K562 (cell line): ENCODE measurements around the gene NECTIN1. TPM values are rescaled to one million over a fixed set of nuclear protein-coding genes. Genes with fewer than 3 reads are reported as not detected.

Experiments
- ATAC-seq: fragments of 200-7000 bp; cut with Tn5 transposase; 3 replicates; pipeline ENCODE4 v1.9.1; 2020; ENCODE audit warnings: moderate library complexity
- BruUV-seq: library from RNA; stranded (reverse); fragments of 400-500 nt; replicated peaks from 2 replicates; lab custom pipeline; 2021; lab: Mats Ljungman, UMichigan
- CTCF ChIA-PET: fragments of 300-600 bp; formaldehyde crosslinking; extraction: SDS; loops from one replicate; lab custom pipeline; 2021; ENCODE audit warnings: low intra/inter-chr PET ratio; lab: Yijun Ruan, JAX
- POLR2A ChIA-PET: fragments of 300-600, 350-650 bp; sonication (Branson Sonifier 250); formaldehyde crosslinking; extraction: SDS; loops from one replicate; lab custom pipeline; 2021; ENCODE audit warnings: antibody characterized with exemption, inconsistent platforms; lab: Yijun Ruan, JAX
- DNase-seq, 4 experiments: peaks; one replicate each; pipeline versions ENCODE4 v3.0.0 to v3.0.0-alpha.2; 2011 to 2018; ENCODE audit warnings: low spot score in 3 of 4, mixed read lengths in 3 of 4; ENCODE audit errors: extremely low read depth in 1 of 4
- FAIRE-seq: peaks from 2 replicates; lab custom pipeline; 2011; peaks lifted over from hg19 to GRCh38; lab: Jason Lieb, UNC
- H2AFZ ChIP-seq: 2 replicates; pipeline ENCODE4 v1.6.0; 2011; ENCODE audit warnings: low read depth, low read length, control low read depth, inconsistent platforms
- H3K27ac ChIP-seq: fragments of 200-600 bp; 3 replicates; pipeline ENCODE4 v1.8.0; 2011; ENCODE audit warnings: low read depth, mild to moderate bottlenecking, control low read depth, inconsistent platforms, low read length, moderate library complexity, mixed read lengths; ENCODE audit errors: extremely low read depth
- H3K27me3 ChIP-seq, 2 experiments: fragments of 300-600 bp in 1 of 2; 2 replicates in 1 of 2; 3 replicates in 1 of 2; pipeline versions ENCODE4 v1.6.0 to v1.8.0; 2011; ENCODE audit warnings: inconsistent platforms in 2 of 2, low read length in 2 of 2, mild to moderate bottlenecking in 1 of 2, mixed read lengths in 1 of 2, moderate library complexity in 1 of 2; ENCODE audit not compliant: control insufficient read depth in 2 of 2, insufficient read depth in 2 of 2
- H3K36me3 ChIP-seq: fragments of 300-600 bp; 3 replicates; pipeline ENCODE4 v1.8.0; 2011; ENCODE audit warnings: mild to moderate bottlenecking, low read length, inconsistent platforms; ENCODE audit not compliant: control insufficient read depth, insufficient read depth
- H3K4me1 ChIP-seq, 2 experiments: fragments of 200-600 bp in 1 of 2; replicated peaks in 1 of 2; 2 replicates in 1 of 2; 3 replicates in 1 of 2; pipeline versions ENCODE4 v1.5.1 to v1.8.0; 2011; ENCODE audit warnings: inconsistent platforms in 2 of 2, low read length in 2 of 2, mild to moderate bottlenecking in 1 of 2, mixed read lengths in 1 of 2, moderate library complexity in 1 of 2; ENCODE audit not compliant: control insufficient read depth in 2 of 2, insufficient read depth in 2 of 2
- H3K4me2 ChIP-seq: 2 replicates; pipeline ENCODE4 v1.6.1; 2011; ENCODE audit warnings: low read length, control low read depth, inconsistent platforms, mixed read lengths; ENCODE audit not compliant: insufficient read depth
- H3K4me3 ChIP-seq: fragments of 200-600 bp; sonication (generic), shearing (Covaris generic); 2 replicates; pipeline ENCODE4 v1.5.1; 2016; ENCODE audit warnings: control low read depth, inconsistent platforms
- H3K79me2 ChIP-seq: fragments of 200-600 bp; 3 replicates; pipeline ENCODE4 v1.8.0; 2011; ENCODE audit warnings: low read length, inconsistent platforms; ENCODE audit not compliant: control insufficient read depth, insufficient read depth
- H3K9ac ChIP-seq, 2 experiments: 2 replicates each; pipeline versions ENCODE4 v1.6.0 to v1.6.1; 2011; ENCODE audit warnings: low read depth in 2 of 2, low read length in 2 of 2, control low read depth in 1 of 2, inconsistent platforms in 1 of 2, mild to moderate bottlenecking in 1 of 2, mixed read lengths in 1 of 2; ENCODE audit not compliant: insufficient read depth in 1 of 2
- H3K9me1 ChIP-seq: one replicate; pipeline ENCODE4 v1.6.0; 2011; ENCODE audit warnings: inconsistent platforms, mild to moderate bottlenecking, low read length, moderate library complexity; ENCODE audit not compliant: control insufficient read depth, insufficient read depth
- H3K9me3 ChIP-seq: replicated peaks from 2 replicates; pipeline ENCODE4 v1.5.1; 2011; ENCODE audit warnings: low read depth, low read length, inconsistent platforms; ENCODE audit not compliant: control insufficient read depth, insufficient read depth
- H4K20me1 ChIP-seq: replicated peaks from 2 replicates; pipeline ENCODE4 v1.6.1; 2011; ENCODE audit warnings: low read length, inconsistent platforms, mixed read lengths; ENCODE audit not compliant: control insufficient read depth, insufficient read depth
- CCAR2 ChIP-seq: fragments of 200-400 bp; formaldehyde crosslinking; IDR thresholded peaks from 2 replicates; pipeline ENCODE4 v1.6.1; 2017; ENCODE audit warnings: mild to moderate bottlenecking, low read depth, low read length
- CHD1 ChIP-seq: fragments of 200-600 bp; sonication (generic); IDR thresholded peaks from one replicate; pipeline ENCODE4 v1.6.1; 2012; ENCODE audit warnings: mild to moderate bottlenecking, moderate library complexity, low read length, inconsistent platforms
- ERF ChIP-seq: fragments of 450-650 bp; formaldehyde crosslinking; IDR thresholded peaks from 2 replicates; pipeline ENCODE4 v1.4.0; 2020; ENCODE audit warnings: mild to moderate bottlenecking, mixed read lengths
- FOXA1 ChIP-seq: fragments of 450-650 bp; IDR thresholded peaks from 2 replicates; pipeline ENCODE4 v1.6.1; 2016; ENCODE audit warnings: mild to moderate bottlenecking, borderline replicate concordance
- NBN ChIP-seq: fragments of 450-650 bp; IDR thresholded peaks from 2 replicates; pipeline ENCODE4 v1.6.1; 2016; ENCODE audit warnings: low read depth, mild to moderate bottlenecking
- PHB2 ChIP-seq: fragments of 450-650 bp; IDR thresholded peaks from 2 replicates; pipeline ENCODE4 v1.6.1; 2017; ENCODE audit warnings: low read depth
- STAT5A ChIP-seq: IDR thresholded peaks from 2 replicates; pipeline ENCODE4 v1.6.1; 2012; ENCODE audit warnings: low read length, inconsistent platforms, borderline replicate concordance
- TAF15 ChIP-seq: fragments of 200-400 bp; formaldehyde crosslinking; IDR thresholded peaks from 2 replicates; pipeline ENCODE4 v1.6.1; 2017; ENCODE audit warnings: mild to moderate bottlenecking, low read depth, low read length, moderate library complexity
- TBL1XR1 ChIP-seq, 2 experiments: IDR thresholded peaks; 2 replicates each; pipeline ENCODE4 v1.6.1; 2012; ENCODE audit warnings: improper control_type of control experiment in 2 of 2, low read length in 2 of 2, mild to moderate bottlenecking in 1 of 2
- ZNF197 ChIP-seq: fragments of 200-800 bp; sonication (Bioruptor generic); IDR thresholded peaks from 2 replicates; pipeline ENCODE4 v1.6.1; 2016; ENCODE audit warnings: low read depth, missing genetic modification characterization, missing compliant biosample characterization
- WGBS: fragments of 100-300 bp; shearing (Covaris generic); methylation state at CpG from one replicate; pipeline ENCODE4 v1.1.6; 2016; ENCODE audit warnings: low coverage, mixed read lengths; ENCODE audit not compliant: insufficient coverage; ENCODE audit errors: missing lambda C conversion rate; 5-methylcytosine and 5-hydroxymethylcytosine counted together
- in situ Hi-C: fragments of 300-500 bp; cut with MboI; formaldehyde crosslinking; loops from 4 replicates; pipeline ENCODE4 v1.15.0; 2018; ENCODE audit warnings: inconsistent platforms, mixed read lengths
- intact Hi-C: fragments of 100-400 bp; cut with micrococcal nuclease; formaldehyde crosslinking; loops from 2 replicates; pipeline ENCODE4 v1.14.2; 2022
- polyA plus RNA-seq, 8 experiments: library from polyadenylated mRNA; depleted of rRNA in 4 of 8; stranded (reverse) in 5 of 8; unstranded in 3 of 8; fragments of >200 nt; fragmentation: Nextera tagmentation in 2 of 8; fragmentation: Illumina TruSeq in 1 of 8; extraction: Ambion mirVana in 2 of 8; extraction: Trizol in 1 of 8; gene quantifications; 2 replicates each; pipeline versions ENCODE4 v1.2.1 to v1.2.3, GENCODE V29; 2011 to 2014; ENCODE audit warnings: inconsistent platforms in 1 of 8, missing spikeins in 1 of 8
- total RNA-seq, 7 experiments: library from RNA; depleted of rRNA in 6 of 7; stranded (reverse); fragments of >200 nt in 6 of 7; fragmentation: Illumina TruSeq in 2 of 7; extraction: Trizol in 2 of 7; gene quantifications; 2 replicates each; pipeline versions ENCODE4 v1.2.1 to v1.2.3, GENCODE V29; 2011 to 2021; ENCODE audit warnings: low replicate concordance in 1 of 7
- TF ChIP-seq, protein P1 (sequence below), 2 experiments: fragments of 450-650 bp in 1 of 2; sonication (generic) in 1 of 2; formaldehyde crosslinking; conservative IDR thresholded peaks; 2 replicates each; pipeline versions ENCODE4 v1.4.0 to v1.8.1; 2020 to 2022; ENCODE audit warnings: mild to moderate bottlenecking in 1 of 2, missing genetic modification reagents in 1 of 2
- TF ChIP-seq, protein P2 (sequence below): sonication (generic); IDR thresholded peaks from 2 replicates; pipeline ENCODE4 v1.6.1; 2016
- TF ChIP-seq, protein P3 (sequence below): fragments of 450-650 bp; formaldehyde crosslinking; conservative IDR thresholded peaks from 2 replicates; pipeline ENCODE4 v1.4.0; 2022; ENCODE audit warnings: mild to moderate bottlenecking, missing genetic modification characterization

Gene NECTIN1
- total and polyA plus RNA-seq, 9 of the 15 experiments (the other 6 are each of a cell fraction or from before 2014, with no cell fraction given) = 0.09 to 0.53 (median 0.23) TPM; not detected in 2

DNA sequence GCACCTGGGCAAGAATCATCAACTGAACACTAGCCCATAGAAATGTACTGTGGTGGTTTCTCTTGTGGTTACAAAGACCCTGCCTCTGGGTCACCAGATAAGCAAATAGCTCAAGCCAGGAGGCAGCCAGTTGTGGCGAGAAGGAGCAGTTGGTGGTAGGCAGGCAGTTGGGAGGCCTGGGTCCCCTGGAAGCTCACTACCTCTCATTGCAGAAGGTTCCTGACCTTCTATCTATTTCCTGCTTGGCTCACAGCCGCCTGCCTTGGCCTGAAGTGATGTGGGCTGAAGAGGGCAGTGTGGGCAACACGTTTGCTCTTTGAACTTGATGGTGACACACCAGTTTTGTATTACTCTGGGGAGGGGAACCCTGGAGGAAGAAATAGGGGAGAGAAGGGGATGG, 34.7 kb downstream of the NECTIN1 start:
- H3K36me3 ChIP-seq = no peaks in the 10 kb centered on the region
- FAIRE-seq (no peak), ATAC-seq (no peak), DNase-seq (no peak)
- H3K9me1 ChIP-seq = peaks cover 4% of the 10 kb centered on the region
- POLR2A ChIA-PET = no interaction called here
- no peaks in the 10 kb centered on the region; a peak in 1 of 5 replicates for H3K4me1 ChIP-seq
- CTCF ChIA-PET = no interaction called here
- TF ChIP-seq CHD1 (no peak), FOXA1 (no peak)
- no peaks in the 10 kb centered on the region for H3K79me2 ChIP-seq
- 0% methylated on average over 3 of the region's 3 CpGs for WGBS
- H3K27ac ChIP-seq = no peak overlapping the region
- no TSS peak for BruUV-seq
- no peak overlapping the region for H3K4me2 ChIP-seq
- no peak overlapping the region for H3K4me3 ChIP-seq
- no peak overlapping the region for H3K9ac ChIP-seq
- no peaks in the 10 kb centered on the region for H3K9me3 ChIP-seq
- no peak overlapping the region for H2AFZ ChIP-seq
- peaks cover 4% of the 10 kb centered on the region for H4K20me1 ChIP-seq
- intact Hi-C loops = no loop called here
- in situ Hi-C loops = no loop called here
- H3K27me3 ChIP-seq = peaks cover 3 to 74% of the 10 kb centered on the region in 2 experiments; a peak in 4 of 5 replicates

DNA sequence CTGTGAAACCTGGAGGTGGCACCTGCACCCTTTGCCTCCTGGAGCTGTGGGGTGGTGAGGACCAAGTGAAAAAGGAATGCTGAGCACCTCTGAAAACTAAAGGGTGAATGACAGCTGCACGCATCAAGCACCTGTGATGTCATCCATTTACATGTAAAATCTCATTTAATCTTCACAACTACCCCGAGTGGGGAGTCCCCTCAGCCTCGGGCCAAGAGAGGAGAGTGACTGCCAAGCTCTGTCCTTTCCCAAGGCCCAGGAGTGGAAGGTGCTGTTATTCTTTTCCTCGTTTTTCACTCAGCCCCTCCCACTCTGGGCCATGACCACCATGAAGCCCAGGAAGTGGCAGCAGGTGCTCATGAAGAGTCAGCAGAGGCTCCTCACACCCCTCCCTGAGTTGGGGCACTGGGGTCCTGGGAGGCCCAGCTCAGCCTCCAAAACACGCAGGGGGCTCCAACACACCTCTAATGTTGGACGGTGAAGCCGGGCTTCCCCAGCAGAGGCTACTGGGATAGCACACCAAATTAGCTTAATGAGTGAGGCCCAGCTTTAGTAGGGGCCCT, 35.7 kb downstream of the NECTIN1 start:
- Histone ChIP-seq H3K36me3 (no peaks in the 10 kb centered on the region), H3K9me3 (no peaks in the 10 kb centered on the region), H3K9me1 (peaks cover 4% of the 10 kb centered on the region), H3K4me1 (no peaks in the 10 kb centered on the region; a peak in 1 of 5 replicates), H3K27me3 (peaks cover 3 to 69% of the 10 kb centered on the region in 2 experiments; a peak in 4 of 5 replicates), H3K79me2 (no peaks in the 10 kb centered on the region), H3K4me2 (no peak overlapping the region), H2AFZ (no peak overlapping the region), H4K20me1 (no peaks in the 10 kb centered on the region; the same call in none of the 2 replicates), H3K9ac (no peak overlapping the region), H3K27ac (no peak overlapping the region), H3K4me3 (no peak overlapping the region)
- in situ Hi-C loops (no loop called here), intact Hi-C loops (no loop called here)
- FAIRE-seq (no peak), ATAC-seq (no peak), DNase-seq (no peak)
- BruUV-seq = no TSS peak
- WGBS = 0% methylated on average over 7 of the region's 7 CpGs
- ChIA-PET POLR2A (interaction anchor here (0.5 kb wide), 1 partner anchor 169 kb away, joined by 3 read pairs; no protein-coding TSS in a partner anchor), CTCF (interaction anchor here (0.5 kb wide), 1 partner anchor 388 kb away, joined by 3 read pairs; no protein-coding TSS in a partner anchor)
- no peak for TF ChIP-seq ZNF197 (CRISPR knock-in tag)
- TF ChIP-seq, protein P1, sequence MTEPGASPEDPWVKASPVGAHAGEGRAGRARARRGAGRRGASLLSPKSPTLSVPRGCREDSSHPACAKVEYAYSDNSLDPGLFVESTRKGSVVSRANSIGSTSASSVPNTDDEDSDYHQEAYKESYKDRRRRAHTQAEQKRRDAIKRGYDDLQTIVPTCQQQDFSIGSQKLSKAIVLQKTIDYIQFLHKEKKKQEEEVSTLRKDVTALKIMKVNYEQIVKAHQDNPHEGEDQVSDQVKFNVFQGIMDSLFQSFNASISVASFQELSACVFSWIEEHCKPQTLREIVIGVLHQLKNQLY (CRISPR knock-in tag; conservative IDR thresholded peaks at IDR 0.05) = no peak
- TF ChIP-seq CCAR2 = no peak
- TF ChIP-seq, protein P2, sequence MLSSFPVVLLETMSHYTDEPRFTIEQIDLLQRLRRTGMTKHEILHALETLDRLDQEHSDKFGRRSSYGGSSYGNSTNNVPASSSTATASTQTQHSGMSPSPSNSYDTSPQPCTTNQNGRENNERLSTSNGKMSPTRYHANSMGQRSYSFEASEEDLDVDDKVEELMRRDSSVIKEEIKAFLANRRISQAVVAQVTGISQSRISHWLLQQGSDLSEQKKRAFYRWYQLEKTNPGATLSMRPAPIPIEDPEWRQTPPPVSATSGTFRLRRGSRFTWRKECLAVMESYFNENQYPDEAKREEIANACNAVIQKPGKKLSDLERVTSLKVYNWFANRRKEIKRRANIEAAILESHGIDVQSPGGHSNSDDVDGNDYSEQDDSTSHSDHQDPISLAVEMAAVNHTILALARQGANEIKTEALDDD = no peak
- no peak for TF ChIP-seq TAF15
- no peak for TF ChIP-seq NBN
- TF ChIP-seq PHB2 = no peak
- no peak for TF ChIP-seq TBL1XR1 (IDR thresholded peaks at IDR 0.05; ENCODE audit: low read length in 2 of 2)
- no peak for TF ChIP-seq ERF (CRISPR knock-in tag)
- no peak for TF ChIP-seq STAT5A
- TF ChIP-seq, protein P3, sequence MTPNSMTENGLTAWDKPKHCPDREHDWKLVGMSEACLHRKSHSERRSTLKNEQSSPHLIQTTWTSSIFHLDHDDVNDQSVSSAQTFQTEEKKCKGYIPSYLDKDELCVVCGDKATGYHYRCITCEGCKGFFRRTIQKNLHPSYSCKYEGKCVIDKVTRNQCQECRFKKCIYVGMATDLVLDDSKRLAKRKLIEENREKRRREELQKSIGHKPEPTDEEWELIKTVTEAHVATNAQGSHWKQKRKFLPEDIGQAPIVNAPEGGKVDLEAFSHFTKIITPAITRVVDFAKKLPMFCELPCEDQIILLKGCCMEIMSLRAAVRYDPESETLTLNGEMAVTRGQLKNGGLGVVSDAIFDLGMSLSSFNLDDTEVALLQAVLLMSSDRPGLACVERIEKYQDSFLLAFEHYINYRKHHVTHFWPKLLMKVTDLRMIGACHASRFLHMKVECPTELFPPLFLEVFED (CRISPR knock-in tag) = no peak
